Skeletal muscle cell (primary cell): Measurements from ENCODE around the gene SURF1.
"Not testable (repeated sequence)": the region's sequence is repeated elsewhere in the genome, so short reads cannot be mapped to it uniquely, and the experiment has no call there.

Source experiments
- DNase-seq: peaks from one replicate; pipeline ENCODE4 v3.0.0-alpha.2; 2010; ENCODE audit warnings: low read depth
- H3K4me3 ChIP-seq: 2 replicates; pipeline ENCODE4 v1.5.1; 2011; ENCODE audit warnings: low read depth, mild to moderate bottlenecking, control low read depth, low read length, moderate library complexity

The SURF1 gene

DNA sequence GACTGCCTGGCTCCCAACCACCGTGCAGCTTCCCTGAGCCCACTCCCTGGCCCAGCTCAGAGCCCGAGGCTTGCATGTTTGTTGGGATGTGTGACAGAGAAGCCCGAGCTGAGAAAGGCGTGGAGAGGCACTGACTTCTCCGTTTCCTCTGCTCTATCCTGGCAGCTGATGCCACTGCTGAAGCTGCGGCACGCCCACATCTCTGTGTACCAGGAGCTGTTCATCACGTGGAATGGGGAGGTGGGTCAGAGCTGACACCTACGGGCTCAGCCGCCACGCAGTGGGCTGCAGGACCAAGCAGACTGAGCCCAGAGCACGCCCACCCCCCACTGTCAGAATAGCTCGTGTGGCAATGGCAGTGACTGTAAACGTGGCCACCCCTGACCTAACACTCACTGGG lies 29.2 kb upstream of the SURF1 start:
- H3K4me3 ChIP-seq: no peak overlapping the region
- DNase-seq: no peak

DNA sequence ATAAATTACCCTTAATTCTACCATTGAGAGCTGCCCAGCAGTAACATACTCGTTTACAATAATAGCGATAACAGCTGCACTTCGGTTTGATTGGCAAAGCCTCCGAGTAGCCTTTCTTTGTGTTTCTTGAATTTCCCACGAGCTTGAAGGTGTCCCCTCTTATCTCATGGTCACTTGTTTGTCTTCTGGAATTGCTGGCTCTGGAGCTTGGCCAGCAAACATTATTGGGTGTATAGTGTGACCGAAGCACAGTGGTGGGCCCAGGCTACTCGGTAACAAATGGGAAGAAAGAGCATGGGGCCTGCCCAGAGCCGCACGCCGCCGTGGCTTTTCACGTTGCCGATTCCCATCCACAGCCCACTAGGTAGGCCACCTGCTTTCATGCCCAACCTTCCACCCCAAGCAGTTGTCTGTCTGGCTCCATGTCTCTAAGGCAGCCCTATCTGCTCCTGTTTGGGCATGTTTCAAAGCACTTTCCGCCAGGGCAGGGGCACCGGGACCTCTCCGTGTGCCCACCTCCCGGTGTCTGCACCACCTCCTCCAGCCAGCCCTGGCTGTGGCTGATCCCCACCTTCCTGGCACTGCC lies 28.5 kb upstream of the SURF1 start:
- no peak overlapping the region for H3K4me3 ChIP-seq
- DNase-seq: no peak

DNA sequence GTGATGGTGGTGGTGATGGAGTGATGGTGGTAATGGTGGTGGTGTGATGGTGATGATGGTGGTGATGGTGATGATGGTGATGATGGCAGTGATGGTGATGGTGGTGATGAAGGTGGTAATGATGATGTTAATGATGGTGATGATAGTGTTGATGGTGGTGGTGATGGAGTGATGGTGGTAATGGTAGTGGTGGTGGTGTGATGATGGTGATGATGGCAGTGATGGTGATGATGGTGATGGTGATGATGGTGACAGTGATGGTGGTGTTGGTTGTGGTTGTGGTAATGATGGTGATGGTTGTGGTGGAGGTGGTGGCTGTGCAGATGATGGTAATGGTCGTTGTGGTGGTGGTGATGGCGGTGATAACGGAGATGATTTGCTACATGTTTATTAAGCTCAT lies 27.2 kb upstream of the SURF1 start:
- no peak overlapping the region for H3K4me3 ChIP-seq
- no peak for DNase-seq

DNA sequence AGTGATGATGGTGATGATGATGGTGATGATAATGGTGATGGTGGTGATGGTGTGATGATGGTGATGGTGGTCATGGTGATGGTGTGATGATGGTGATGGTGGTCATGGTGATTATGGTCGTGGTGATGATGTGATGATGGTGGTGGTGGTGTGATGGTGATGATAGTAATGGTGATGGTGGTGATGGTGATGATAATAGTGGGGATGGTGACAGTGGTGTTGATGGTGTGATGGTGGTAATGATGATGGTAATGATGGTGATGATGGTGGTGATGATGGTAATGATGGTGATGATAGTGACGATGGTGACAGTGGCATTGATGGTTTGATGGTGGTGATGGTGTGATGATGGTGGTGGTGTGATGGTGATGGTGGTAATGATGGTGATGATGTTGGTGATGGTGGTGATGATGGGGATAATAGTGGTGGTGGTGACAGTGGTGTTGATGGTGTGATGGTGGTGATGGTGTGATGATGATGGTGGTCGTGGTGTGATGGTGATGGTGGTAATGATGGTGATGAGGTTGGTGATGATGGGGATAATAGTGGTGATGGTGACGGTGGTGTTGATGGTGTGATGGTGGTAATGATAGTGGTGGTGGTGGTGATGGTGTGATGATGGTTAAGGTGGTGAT lies 26.3 kb upstream of the SURF1 start:
- DNase-seq: no peak
- H3K4me3 ChIP-seq: no peak overlapping the region

DNA sequence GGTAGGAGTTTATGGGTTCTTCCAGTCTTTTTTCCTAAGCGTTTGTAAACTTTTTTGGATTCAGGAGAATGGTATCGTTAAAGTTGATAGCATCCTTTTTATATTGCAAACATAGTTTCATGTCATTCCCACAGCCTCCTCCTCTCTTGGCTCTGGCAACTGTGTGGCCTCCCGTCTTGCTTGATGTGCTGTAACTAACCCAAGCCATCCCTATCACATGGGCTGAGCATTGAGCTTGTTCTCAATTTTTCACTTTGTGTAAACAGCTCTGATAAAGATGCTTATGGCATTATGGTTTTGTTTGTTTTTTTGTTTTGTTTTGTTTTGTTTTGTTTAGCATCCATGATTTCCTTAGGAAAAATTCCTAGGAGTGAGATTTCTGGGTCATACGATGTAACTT lies 24.4 kb upstream of the SURF1 start:
- H3K4me3 ChIP-seq: no peak overlapping the region
- no peak for DNase-seq

DNA sequence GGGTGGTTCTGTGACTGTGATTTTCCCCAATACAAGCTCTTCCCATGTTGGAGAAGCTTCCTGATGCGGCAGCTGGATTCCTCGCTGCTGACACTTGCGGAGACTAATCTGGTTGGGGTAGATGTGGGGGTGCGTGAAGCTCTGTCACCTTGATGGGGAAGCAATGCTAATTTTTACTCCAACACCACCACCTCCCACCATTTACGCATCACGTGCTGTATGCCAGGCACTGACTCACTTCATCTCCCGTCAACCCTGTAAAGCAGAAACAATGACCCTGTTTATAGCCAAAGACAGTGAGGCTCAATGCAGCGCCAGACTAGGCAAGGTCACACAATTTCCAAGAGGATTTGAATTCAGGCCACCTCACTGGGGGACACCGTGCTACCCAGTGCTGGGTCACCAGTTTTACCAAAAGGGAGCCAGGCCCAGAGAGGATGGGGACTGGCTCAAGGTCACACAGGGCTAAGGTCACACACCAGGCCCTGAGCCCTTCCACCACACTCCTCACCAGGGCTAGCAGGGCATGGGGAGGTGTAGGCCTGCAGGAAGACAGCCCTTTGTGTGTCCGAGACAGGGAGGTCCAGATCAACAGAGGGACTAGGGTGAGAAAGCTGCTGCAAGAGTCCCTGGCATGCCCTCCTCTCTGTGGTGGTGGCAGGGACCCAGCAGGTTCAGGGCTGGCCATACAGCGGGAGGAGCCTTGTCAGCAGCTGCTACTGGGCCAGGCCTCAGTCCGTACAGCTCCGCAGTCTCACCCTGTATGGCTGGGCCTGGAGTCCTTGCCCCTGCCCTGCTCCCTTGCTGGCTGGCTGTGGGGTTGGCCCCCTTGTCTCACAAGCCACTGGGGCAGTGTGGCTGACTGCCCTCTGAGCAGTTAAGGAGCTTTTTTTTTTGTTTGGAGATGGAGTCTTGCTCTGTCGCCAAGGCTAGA lies 23.1 kb upstream of the SURF1 start:
- H3K4me3 ChIP-seq: no peak overlapping the region
- no peak for DNase-seq

DNA sequence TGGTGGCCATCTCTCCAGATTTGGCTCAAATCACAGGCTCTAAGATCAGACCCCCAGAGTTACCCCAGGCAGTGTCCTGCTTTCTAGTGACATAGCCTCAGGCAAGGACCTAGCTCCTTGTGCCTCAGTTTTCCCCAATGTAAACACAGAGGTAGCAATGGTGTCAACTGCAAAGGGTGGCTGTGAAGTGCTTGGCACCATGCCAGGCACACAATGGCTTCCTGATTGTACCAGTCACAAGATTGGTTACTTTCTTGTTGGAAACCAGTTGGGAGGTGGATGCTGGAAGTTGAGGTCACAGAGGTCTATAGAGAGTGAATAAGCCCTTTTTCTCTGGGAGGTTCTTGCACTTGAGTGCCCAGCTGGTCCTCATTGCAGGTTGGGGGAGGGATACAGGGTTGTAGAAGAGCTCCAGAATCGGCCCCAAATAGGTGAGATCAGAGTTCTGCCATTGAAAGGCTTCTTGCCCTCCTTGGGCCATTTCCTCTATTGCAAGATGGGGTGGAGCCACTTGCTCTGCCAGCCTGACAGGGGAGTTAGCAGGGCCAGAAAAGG lies 22.2 kb upstream of the SURF1 start:
- DNase-seq: no peak
- H3K4me3 ChIP-seq: no peak overlapping the region

DNA sequence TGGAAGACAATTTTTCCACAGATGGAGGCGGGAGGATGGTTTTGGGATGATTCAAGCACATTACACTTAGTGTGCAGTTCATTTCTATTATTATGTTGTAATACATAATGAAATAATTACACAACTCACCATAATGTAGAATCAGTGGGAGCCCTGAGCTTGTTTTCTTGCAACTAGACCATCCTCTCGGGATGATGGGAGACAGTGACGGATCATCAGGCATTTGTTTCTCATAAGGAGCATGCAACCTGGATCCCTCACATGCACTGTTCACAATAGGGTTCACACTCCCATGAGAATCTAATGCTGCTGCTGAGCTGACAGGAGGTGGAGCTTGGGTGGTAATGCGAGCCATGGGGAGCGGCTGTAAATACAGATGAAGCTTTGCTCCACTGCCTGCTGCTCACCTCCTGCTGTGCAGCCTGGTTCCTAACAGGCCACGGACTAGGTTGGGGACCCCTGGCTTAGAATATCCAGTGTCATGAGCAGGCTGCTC lies 21.5 kb upstream of the SURF1 start:
- no peak overlapping the region for H3K4me3 ChIP-seq
- no peak for DNase-seq

DNA sequence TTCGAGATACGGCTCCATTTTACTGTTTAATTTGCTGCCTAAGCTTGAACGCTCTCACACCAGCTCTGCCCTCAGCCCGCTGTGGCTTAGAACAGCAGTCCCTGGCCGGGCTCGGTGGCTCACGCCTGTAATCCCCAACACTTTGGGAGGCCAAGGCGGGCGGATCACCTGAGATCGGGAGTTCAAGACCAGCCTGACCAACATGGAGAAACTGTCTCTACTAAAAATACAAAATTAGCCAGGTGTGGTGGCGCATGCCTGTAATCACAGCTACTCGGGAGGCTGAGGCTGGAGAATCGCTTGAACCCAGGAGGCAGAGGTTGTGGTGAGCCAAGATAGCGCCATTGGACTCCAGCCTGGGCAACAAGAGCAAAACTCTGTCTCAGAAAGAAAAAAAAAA lies 21.0 kb upstream of the SURF1 start:
- not testable (repeated sequence) for DNase-seq, H3K4me3 ChIP-seq

DNA sequence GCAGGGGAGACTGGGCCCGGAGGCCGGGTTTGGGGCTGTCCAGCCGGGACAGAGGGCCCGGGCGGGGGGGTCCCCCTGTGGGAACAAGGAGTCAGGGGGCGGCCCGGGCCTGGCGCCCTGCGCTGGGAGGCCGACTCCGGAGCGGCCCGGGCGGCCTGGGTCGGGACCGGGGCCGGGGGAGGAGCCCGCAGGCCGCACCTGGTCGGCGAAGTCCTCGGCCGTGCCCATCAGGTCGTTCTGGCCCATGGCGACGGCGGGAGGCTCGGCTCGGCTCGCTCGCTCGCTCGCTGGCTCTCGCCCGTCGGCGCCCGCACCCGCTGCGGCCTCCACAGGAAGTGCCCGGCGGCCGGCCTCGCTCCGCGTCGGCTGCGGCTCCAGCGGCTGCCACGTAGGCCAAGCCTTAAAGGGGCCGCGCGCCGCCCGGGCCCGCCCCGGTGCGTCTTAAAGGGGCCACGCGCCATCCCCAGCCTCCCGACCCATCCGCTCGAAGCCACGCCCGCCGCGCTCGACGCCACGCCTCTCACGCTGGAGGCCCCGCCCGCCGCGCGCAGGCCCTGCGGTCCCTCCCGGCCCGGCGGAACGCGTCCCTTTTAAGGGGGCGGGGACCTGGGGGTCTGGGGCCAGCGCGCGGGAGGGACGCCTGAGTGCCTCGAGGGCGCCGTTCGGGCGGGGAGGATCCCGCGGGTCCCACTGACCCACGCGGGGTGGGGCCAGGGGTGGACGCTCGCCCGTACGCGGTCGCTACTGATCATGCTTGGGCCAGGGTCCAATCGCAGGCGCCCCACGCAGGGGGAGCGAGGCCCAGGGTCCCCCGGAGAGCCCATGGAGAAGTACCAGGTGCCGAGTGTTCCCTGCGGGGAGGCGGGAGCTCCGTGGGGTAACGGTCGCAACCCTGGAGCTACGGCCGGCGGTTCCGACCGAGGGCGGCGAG lies 19.7 kb upstream of the SURF1 start, which contains the start of the genes STKLD1 and SURF4:
Gene STKLD1, plus strand, starts transcription at position 643 of the 931 bp plus-strand sequence. Its CDS starts 108 bp downstream, at position 751.
Gene SURF4, minus strand, starts transcription at position 337 of the 931 bp plus-strand sequence. Its CDS starts 91 bp downstream, at position 246.
- peak within 1 kb of the TSS; percentile 95 for H3K4me3 ChIP-seq

DNA sequence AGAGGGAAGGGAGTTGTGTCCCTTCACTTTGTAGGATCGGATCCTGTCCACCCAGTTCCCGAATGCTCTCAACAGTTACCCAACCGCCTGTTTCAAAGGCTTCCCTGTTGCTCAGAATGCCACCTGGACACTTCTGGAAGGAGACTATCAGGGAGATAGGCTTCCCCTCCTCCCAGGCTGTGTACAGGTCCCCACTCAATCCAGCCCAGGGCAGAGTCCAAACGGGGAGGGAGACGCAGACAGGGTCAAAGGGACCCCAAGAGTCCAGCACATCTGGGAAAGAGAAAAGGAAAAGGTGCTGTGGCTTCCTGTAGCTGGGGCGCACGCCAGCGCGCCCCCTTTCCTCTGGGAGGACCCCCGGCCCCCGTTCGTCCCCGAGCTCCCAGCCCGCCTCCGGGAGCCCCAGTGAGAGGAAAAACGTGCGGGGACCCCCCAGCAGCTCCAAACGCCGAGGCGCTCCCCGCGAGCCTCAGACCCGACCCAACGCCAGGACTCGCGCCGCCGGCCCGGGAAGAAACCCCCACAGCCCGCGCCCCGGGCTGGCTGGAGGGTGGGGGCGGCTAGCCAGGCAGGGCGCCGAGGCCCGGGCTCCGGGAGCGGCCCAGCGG lies 18.9 kb upstream of the SURF1 start:
- peak overlapping the region; percentile 95 for H3K4me3 ChIP-seq
- DNase-seq: no peak

More for the DNA sequence above, 19.7 kb upstream of the SURF1 start, which contains the start of the genes STKLD1 and SURF4:
- DNase-seq: peak; percentile 88

DNA sequence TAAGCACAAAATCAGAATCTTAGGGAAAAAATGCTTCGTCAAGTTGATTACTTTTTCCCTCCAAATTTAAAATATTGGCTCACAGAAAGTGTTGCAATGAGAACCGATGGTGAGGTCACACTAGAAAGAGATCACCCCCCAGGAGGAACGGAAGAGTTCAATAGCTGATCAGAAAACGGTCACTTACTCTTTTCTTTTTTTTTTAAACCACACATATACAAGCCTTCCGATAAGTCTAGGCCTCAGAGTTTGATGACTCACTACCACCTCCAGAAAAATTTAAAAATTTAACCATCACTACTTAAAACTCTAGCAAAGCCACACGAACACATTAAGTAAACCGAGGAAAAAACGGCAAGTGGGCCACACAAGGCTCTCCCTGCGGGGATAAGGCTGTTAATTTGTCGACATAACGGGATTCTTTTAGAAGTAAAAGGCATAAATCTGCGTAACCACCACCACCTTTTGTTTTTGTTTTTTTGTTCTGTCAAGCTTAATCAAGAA lies 18.4 kb upstream of the SURF1 start:
- no peak for DNase-seq
- peak overlapping the region; percentile 95 for H3K4me3 ChIP-seq

DNA sequence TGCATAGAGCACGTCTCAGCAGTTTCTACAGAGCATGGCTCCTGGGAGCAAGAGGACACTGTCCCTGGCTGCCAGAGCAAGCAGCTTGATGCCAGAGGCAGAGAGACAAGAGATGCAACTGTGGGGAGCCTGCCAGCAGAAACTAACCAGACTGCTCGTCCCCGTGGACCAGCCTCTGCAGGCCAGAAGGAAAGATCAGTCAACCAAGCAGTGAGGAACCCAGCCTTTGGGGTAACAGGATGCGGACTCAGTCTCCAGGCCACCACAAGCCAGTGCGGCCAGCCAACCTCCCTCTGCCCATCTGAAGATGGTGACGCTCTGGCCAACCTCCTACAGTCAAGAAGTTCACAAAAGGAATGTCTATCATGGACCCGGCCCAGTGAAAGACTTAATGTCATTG lies 15.9 kb upstream of the SURF1 start:
- H3K4me3 ChIP-seq: no peak overlapping the region

DNA sequence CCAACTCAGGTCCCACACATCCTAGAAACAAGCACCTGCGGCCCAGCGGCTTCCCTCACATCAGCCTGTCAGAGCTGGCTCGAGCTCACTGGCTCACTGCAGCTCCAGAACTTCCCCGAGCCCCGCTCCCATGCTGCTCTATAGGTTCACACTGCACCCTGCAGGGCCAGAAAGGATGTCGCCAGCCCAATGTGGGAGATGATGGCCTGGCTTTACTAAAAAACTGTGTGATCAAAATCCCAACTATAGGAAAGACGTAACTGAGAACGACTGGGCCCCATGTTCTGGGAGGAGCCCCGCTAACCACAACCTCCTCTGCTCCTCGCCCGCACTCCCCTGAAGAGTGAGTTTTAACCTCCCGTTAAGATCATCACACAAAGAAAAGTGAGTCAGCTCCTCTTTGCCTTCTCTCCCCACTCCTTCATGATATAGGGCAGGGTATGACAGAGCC lies 15.0 kb upstream of the SURF1 start:
- no peak for DNase-seq
- H3K4me3 ChIP-seq: no peak overlapping the region

More for the DNA sequence above, 15.9 kb upstream of the SURF1 start:
- no peak for DNase-seq

DNA sequence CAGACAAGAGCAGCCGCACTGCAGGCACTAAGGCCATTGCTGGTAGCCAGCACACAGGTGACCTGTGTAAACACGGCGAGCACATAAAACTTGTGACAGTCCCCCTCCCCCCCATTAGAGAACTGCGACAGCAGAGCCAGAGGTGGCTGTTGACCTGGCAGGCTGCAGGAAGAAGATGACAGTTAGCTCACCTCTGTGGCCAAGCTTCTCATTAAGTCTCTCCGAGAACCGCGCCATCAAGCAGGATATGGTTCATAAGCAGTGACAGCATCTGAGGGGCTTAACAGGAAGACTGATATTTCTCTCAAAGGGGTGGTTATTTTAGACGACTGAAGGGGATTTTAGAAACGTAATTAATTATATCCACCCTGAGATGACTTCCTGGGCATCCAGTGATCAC lies 14.4 kb upstream of the SURF1 start:
- no peak for DNase-seq
- H3K4me3 ChIP-seq: no peak overlapping the region

DNA sequence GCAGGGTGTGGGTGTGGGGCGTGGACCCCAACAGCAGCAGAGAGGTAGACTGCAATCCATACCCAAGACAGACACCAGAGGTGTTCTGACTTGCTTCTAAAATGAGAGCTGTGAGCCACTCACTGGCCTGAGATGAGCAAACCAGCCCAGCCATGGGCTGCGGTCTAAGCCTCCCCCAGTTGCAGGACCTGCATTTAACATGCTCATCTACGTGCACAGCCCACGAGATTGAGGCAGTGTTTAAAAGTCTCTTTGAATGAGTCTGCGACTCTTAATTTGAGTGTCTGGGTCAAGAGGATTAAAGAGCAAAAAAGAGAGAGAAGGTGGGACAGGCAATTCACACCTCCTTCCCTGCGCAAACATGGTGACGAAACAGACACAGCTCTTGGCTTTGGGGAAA lies 13.6 kb upstream of the SURF1 start:
- no peak for DNase-seq
- no peak overlapping the region for H3K4me3 ChIP-seq

DNA sequence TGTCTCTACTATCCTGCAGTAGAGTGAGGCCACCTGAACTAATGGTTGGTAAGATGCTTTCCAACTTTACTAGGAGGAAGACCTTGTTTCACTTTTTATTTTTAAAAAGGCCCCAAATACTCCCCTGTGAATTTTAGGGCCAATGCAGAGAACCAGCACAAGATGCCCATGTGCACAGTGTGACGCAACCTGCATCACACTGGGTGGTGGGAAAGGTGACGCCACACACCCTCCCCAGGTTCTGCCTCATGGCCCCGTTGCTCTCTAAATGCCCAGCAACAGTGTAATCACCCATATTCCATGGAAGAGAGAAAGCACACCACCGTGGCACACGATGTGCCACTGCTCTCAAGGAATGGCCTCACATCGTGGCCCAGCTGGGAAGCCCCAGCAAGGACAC lies 13.1 kb upstream of the SURF1 start:
- no peak for DNase-seq
- H3K4me3 ChIP-seq: no peak overlapping the region

DNA sequence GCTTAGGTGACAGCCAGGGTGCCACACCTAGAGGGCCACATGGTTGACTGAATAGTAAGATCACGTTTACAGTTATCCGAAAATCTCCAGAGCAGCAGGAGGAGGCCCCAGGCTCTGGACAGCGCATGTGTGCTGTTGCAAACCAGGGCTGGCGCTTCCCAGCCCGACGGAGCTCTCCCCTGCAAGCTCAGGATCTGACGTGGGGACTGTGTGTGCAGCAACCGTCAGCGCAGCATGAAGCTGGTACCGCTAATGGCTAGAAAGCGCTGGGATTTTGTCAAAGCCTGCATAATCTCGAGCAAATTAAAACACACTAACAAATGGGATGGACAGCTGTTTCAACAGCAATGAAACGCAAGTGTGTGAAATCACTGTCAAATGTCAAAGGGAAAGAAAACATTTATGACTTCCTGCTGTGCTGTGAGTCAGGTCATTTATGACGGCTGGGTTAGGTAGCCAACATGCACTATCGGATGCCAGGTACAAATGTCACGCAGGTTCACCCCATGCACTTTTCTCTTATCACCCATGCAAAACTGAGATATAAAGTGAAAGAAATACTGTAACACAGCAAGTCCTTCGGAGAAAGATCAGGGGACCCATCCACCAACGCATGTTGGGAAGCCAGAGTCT lies 12.1 kb upstream of the SURF1 start:
- DNase-seq: no peak
- H3K4me3 ChIP-seq: no peak overlapping the region
